Measurements from ENCODE around the gene CCDC171.
"Not testable (repeated sequence)": the region's sequence is repeated elsewhere in the genome, so short reads cannot be mapped to it uniquely, and the experiment has no call there.

The CCDC171 gene

GRCh38 chr9:15525958-15526357 lies 26.9 kb upstream of the CCDC171 start:
- Histone ChIP-seq H2BK5ac (ENCODE audit: low read depth, low read length, poor library complexity) (no peak overlapping the region), H3K9me3 (ENCODE audit: insufficient read depth, low read depth, low read length) (no peaks in the 10 kb centered on the region), H4K91ac (ENCODE audit: low read depth, low read length) (no peak overlapping the region), H3K14ac (ENCODE audit: low read length) (no peak overlapping the region), H3K36me3 (ENCODE audit: control insufficient read depth in 1 of 2, insufficient read depth in 2 of 2, low read length in 2 of 2) (no peaks in the 10 kb centered on the region), H3K9ac (ENCODE audit: low read length) (no peak overlapping the region), H2AK5ac (ENCODE audit: low read length) (no peak overlapping the region), H3K27ac (ENCODE audit: low read depth, low read length) (no peak overlapping the region), H4K8ac (ENCODE audit: low read depth, low read length) (no peak overlapping the region), H4K12ac (ENCODE audit: low read depth, low read length) (no peak overlapping the region), H3K4me1 (ENCODE audit: control insufficient read depth in 1 of 2, insufficient read depth in 2 of 2, low read length in 2 of 2) (no peaks in the 10 kb centered on the region), H2BK120ac (ENCODE audit: insufficient read depth, low read length, poor library complexity) (no peak overlapping the region), H3K23ac (ENCODE audit: low read length) (no peak overlapping the region), H3K79me1 (ENCODE audit: low read length) (no peaks in the 10 kb centered on the region), H3K4me3 (ENCODE audit: low read depth, low read length) (no peak overlapping the region), H2BK12ac (ENCODE audit: low read length) (no peak overlapping the region), H3K18ac (ENCODE audit: low read length) (no peak overlapping the region), H3K4ac (ENCODE audit: low read depth, low read length) (no peak overlapping the region), H3K4me2 (ENCODE audit: low read length) (no peak overlapping the region), H3K27me3 (ENCODE audit: insufficient read depth, low read length) (no peaks in the 10 kb centered on the region), H3K79me2 (ENCODE audit: control insufficient read depth, insufficient read depth, low read length, poor library complexity) (no peaks in the 10 kb centered on the region), H2AFZ (ENCODE audit: insufficient read depth, low read length, poor library complexity) (no peak overlapping the region)
- WGBS (ENCODE audit: extremely low coverage, insufficient coverage, insufficient read length), result no CpG with 5 or more reads among the region's 2 CpGs
- no peak for DNase-seq

- not testable (repeated sequence) for H3K9me3 ChIP-seq (ENCODE audit: insufficient read depth, low read depth, low read length); H2AK5ac ChIP-seq (ENCODE audit: low read length); H3K9ac ChIP-seq (ENCODE audit: low read length); H3K79me2 ChIP-seq (ENCODE audit: control insufficient read depth, insufficient read depth, low read length, poor library complexity); H3K36me3 ChIP-seq (ENCODE audit: control insufficient read depth in 1 of 2, insufficient read depth in 2 of 2, low read length in 2 of 2); H3K4ac ChIP-seq (ENCODE audit: low read depth, low read length); H3K4me1 ChIP-seq (ENCODE audit: control insufficient read depth in 1 of 2, insufficient read depth in 2 of 2, low read length in 2 of 2); H2BK5ac ChIP-seq (ENCODE audit: low read depth, low read length, poor library complexity); H3K4me3 ChIP-seq (ENCODE audit: low read depth, low read length); H3K4me2 ChIP-seq (ENCODE audit: low read length); H3K79me1 ChIP-seq (ENCODE audit: low read length); DNase-seq; H4K91ac ChIP-seq (ENCODE audit: low read depth, low read length); H3K14ac ChIP-seq (ENCODE audit: low read length); H2BK12ac ChIP-seq (ENCODE audit: low read length); H3K23ac ChIP-seq (ENCODE audit: low read length); H3K18ac ChIP-seq (ENCODE audit: low read length); H4K12ac ChIP-seq (ENCODE audit: low read depth, low read length); H3K27me3 ChIP-seq (ENCODE audit: insufficient read depth, low read length); H4K8ac ChIP-seq (ENCODE audit: low read depth, low read length); H2BK120ac ChIP-seq (ENCODE audit: insufficient read depth, low read length, poor library complexity); H3K27ac ChIP-seq (ENCODE audit: low read depth, low read length); H2AFZ ChIP-seq (ENCODE audit: insufficient read depth, low read length, poor library complexity)
- WGBS (ENCODE audit: extremely low coverage, insufficient coverage, insufficient read length), result no CpG with 5 or more reads among the region's 5 CpGs
Observed at GRCh38 chr9:15527035-15527434, 25.8 kb upstream of the CCDC171 start.

- Histone ChIP-seq H3K79me1 (ENCODE audit: low read length) (no peaks in the 10 kb centered on the region), H3K23ac (ENCODE audit: low read length) (no peak overlapping the region), H4K91ac (ENCODE audit: low read depth, low read length) (no peak overlapping the region), H3K18ac (ENCODE audit: low read length) (no peak overlapping the region), H3K14ac (ENCODE audit: low read length) (no peak overlapping the region), H2BK120ac (ENCODE audit: insufficient read depth, low read length, poor library complexity) (no peak overlapping the region), H3K4ac (ENCODE audit: low read depth, low read length) (no peak overlapping the region), H3K4me3 (ENCODE audit: low read depth, low read length) (no peak overlapping the region), H2BK12ac (ENCODE audit: low read length) (no peak overlapping the region), H3K27me3 (ENCODE audit: insufficient read depth, low read length) (no peaks in the 10 kb centered on the region), H3K4me1 (ENCODE audit: control insufficient read depth in 1 of 2, insufficient read depth in 2 of 2, low read length in 2 of 2) (no peaks in the 10 kb centered on the region), H3K9ac (ENCODE audit: low read length) (no peak overlapping the region), H4K8ac (ENCODE audit: low read depth, low read length) (no peak overlapping the region), H3K4me2 (ENCODE audit: low read length) (no peak overlapping the region), H2BK5ac (ENCODE audit: low read depth, low read length, poor library complexity) (no peak overlapping the region), H2AFZ (ENCODE audit: insufficient read depth, low read length, poor library complexity) (no peak overlapping the region), H4K12ac (ENCODE audit: low read depth, low read length) (no peak overlapping the region), H3K9me3 (ENCODE audit: insufficient read depth, low read depth, low read length) (no peaks in the 10 kb centered on the region), H3K36me3 (ENCODE audit: control insufficient read depth in 1 of 2, insufficient read depth in 2 of 2, low read length in 2 of 2) (no peaks in the 10 kb centered on the region), H3K79me2 (ENCODE audit: control insufficient read depth, insufficient read depth, low read length, poor library complexity) (no peaks in the 10 kb centered on the region), H3K27ac (ENCODE audit: low read depth, low read length) (no peak overlapping the region), H2AK5ac (ENCODE audit: low read length) (no peak overlapping the region)
- no peak for DNase-seq
- WGBS (ENCODE audit: extremely low coverage, insufficient coverage, insufficient read length), result no CpG with 5 or more reads among the region's 4 CpGs
Observed at GRCh38 chr9:15529566-15530324, 23.1 kb upstream of the CCDC171 start.

- no peak overlapping the region for H4K91ac ChIP-seq (ENCODE audit: low read depth, low read length)
- H4K8ac ChIP-seq (ENCODE audit: low read depth, low read length), result no peak overlapping the region
- no peak overlapping the region for H2BK12ac ChIP-seq (ENCODE audit: low read length)
- no peak overlapping the region for H3K23ac ChIP-seq (ENCODE audit: low read length)
- H3K79me1 ChIP-seq (ENCODE audit: low read length), result no peaks in the 10 kb centered on the region
- H3K4me1 ChIP-seq (ENCODE audit: control insufficient read depth in 1 of 2, insufficient read depth in 2 of 2, low read length in 2 of 2), result no peaks in the 10 kb centered on the region
- no peak overlapping the region for H3K4me3 ChIP-seq (ENCODE audit: low read depth, low read length)
- DNase-seq, result no peak
- H3K79me2 ChIP-seq (ENCODE audit: control insufficient read depth, insufficient read depth, low read length, poor library complexity), result no peaks in the 10 kb centered on the region
- H3K27me3 ChIP-seq (ENCODE audit: insufficient read depth, low read length), result no peaks in the 10 kb centered on the region
- H2BK5ac ChIP-seq (ENCODE audit: low read depth, low read length, poor library complexity), result no peak overlapping the region
- H2BK120ac ChIP-seq (ENCODE audit: insufficient read depth, low read length, poor library complexity), result no peak overlapping the region
- no peak overlapping the region for H3K4me2 ChIP-seq (ENCODE audit: low read length)
- H4K12ac ChIP-seq (ENCODE audit: low read depth, low read length), result no peak overlapping the region
- no peak overlapping the region for H3K18ac ChIP-seq (ENCODE audit: low read length)
- H3K9ac ChIP-seq (ENCODE audit: low read length), result no peak overlapping the region
- H3K27ac ChIP-seq (ENCODE audit: low read depth, low read length), result no peak overlapping the region
- no peaks in the 10 kb centered on the region for H3K36me3 ChIP-seq (ENCODE audit: control insufficient read depth in 1 of 2, insufficient read depth in 2 of 2, low read length in 2 of 2)
- H3K14ac ChIP-seq (ENCODE audit: low read length), result no peak overlapping the region
- H2AFZ ChIP-seq (ENCODE audit: insufficient read depth, low read length, poor library complexity), result no peak overlapping the region
- no peak overlapping the region for H3K4ac ChIP-seq (ENCODE audit: low read depth, low read length)
- no peaks in the 10 kb centered on the region for H3K9me3 ChIP-seq (ENCODE audit: insufficient read depth, low read depth, low read length)
- no peak overlapping the region for H2AK5ac ChIP-seq (ENCODE audit: low read length)
- no CpG with 5 or more reads among the region's 1 CpG for WGBS (ENCODE audit: extremely low coverage, insufficient coverage, insufficient read length)
Observed at GRCh38 chr9:15531380-15531779, 21.5 kb upstream of the CCDC171 start.
